ENCODE results near the gene EML6. TPM values are rescaled to one million over a fixed set of nuclear protein-coding genes. Genes with fewer than 3 reads are reported as not detected.

The EML6 gene
- total RNA-seq, 1 experiment from 2014 or later: 15.7 TPM

GRCh38 chr2:54975175-54975574 lies 251.7 kb downstream of the EML6 start:
- Histone ChIP-seq H3K9me3 (ENCODE audit: low read length) (no peaks in the 10 kb centered on the region), H2AFZ (ENCODE audit: low read length) (no peak overlapping the region), H3K9ac (ENCODE audit: low read length) (no peak overlapping the region), H3K4me3 (ENCODE audit: low read length) (no peak overlapping the region), H3K4me2 (ENCODE audit: low read length) (no peak overlapping the region), H3K79me2 (ENCODE audit: low read length) (peaks cover 87% of the 10 kb centered on the region), H3K27ac (ENCODE audit: low read length) (no peak overlapping the region), H3K36me3 (ENCODE audit: low read depth, low read length) (peaks cover 21% of the 10 kb centered on the region), H3K4me1 (ENCODE audit: insufficient read depth, low read length) (peaks cover 20% of the 10 kb centered on the region), H4K20me1 (ENCODE audit: low read length) (peaks cover 13% of the 10 kb centered on the region; the same call in 1 of the 2 replicates), H3F3A (ENCODE audit: low read length, unreplicated experiment) (no peaks in the 10 kb centered on the region), H3K9me2 (replicated peaks; ENCODE audit: low read length) (no peaks in the 10 kb centered on the region), H3K27me3 (ENCODE audit: low read length) (no peaks in the 10 kb centered on the region)
- DNase-seq (no peak), ATAC-seq (no peak)
- intact Hi-C loops (cut with micrococcal nuclease): no loop called here
- no TSS peak for BruUV-seq (replicated peaks)
- TF ChIP-seq, protein P1, sequence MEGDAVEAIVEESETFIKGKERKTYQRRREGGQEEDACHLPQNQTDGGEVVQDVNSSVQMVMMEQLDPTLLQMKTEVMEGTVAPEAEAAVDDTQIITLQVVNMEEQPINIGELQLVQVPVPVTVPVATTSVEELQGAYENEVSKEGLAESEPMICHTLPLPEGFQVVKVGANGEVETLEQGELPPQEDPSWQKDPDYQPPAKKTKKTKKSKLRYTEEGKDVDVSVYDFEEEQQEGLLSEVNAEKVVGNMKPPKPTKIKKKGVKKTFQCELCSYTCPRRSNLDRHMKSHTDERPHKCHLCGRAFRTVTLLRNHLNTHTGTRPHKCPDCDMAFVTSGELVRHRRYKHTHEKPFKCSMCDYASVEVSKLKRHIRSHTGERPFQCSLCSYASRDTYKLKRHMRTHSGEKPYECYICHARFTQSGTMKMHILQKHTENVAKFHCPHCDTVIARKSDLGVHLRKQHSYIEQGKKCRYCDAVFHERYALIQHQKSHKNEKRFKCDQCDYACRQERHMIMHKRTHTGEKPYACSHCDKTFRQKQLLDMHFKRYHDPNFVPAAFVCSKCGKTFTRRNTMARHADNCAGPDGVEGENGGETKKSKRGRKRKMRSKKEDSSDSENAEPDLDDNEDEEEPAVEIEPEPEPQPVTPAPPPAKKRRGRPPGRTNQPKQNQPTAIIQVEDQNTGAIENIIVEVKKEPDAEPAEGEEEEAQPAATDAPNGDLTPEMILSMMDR (conservative IDR thresholded peaks at IDR 0.05; ENCODE audit: low read depth, low read length): no peak
- TF ChIP-seq EZH2 (IDR thresholded peaks at IDR 0.05; ENCODE audit: low read length, unreplicated experiment): no peak
- no peak for TF ChIP-seq EZH2phosphoT487 (IDR thresholded peaks at IDR 0.05; ENCODE audit: borderline replicate concordance, low read length)
- ChIA-PET POLR2A (ENCODE audit: unreplicated experiment) (no interaction called here), CTCF (interaction anchor here (0.9 kb wide), 1 partner anchor 868 kb away, joined by 3 read pairs; no protein-coding TSS in a partner anchor)

DNA sequence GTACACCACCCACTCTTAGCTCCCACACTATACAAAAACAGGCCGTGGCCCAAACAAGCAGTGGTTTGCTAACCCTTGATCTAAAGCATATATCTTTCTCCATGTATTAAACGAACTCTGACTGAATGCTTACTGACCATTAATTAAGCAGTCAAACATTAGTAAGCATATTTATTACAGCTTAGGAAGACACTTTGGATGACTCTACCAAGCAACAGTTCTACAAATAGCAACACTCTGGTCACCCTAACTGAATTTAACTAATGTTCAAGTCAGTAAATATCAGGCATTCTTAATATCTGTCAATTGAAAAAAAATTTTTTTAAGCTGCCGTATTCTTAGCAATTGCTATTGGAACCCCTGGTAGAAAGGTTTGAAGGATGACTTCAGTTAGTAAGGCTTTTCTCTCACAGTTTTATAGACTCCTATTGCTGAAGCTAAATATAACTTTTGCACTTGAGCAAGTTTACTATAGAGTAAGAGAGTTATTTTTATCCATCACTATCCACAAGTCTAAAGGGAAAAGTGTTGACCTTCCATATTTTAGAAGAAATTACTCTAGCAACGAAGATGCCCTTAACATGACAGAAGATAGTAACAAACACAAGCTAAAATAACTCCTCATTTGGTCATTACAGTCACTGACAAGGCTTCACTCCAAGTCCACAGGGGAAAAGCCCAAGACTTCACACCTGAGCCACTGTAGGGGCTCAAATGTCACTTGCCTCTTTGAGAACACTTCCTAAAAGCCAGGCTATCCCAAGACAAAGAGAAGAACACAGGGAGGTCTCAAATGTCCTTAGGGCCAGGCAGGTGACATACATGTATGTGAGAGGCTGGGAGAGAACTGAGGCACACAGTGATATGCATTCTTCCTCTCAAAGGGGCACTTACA lies 252.4 kb downstream of the EML6 start:
- ATAC-seq: no peak
- H3K4me2 ChIP-seq (ENCODE audit: low read length): no peak overlapping the region
- no TSS peak for BruUV-seq (replicated peaks)
- H3K79me2 ChIP-seq (ENCODE audit: low read length): peaks cover 93% of the 10 kb centered on the region
- no peak overlapping the region for H3K27ac ChIP-seq (ENCODE audit: low read length)
- no peaks in the 10 kb centered on the region for H3K9me2 ChIP-seq (replicated peaks; ENCODE audit: low read length)
- H3K36me3 ChIP-seq (ENCODE audit: low read depth, low read length): peaks cover 19% of the 10 kb centered on the region
- CTCF ChIA-PET: interaction anchor here (0.9 kb wide), 1 partner anchor 869 kb away, joined by 3 read pairs; no protein-coding TSS in a partner anchor
- H3K27me3 ChIP-seq (ENCODE audit: low read length): no peaks in the 10 kb centered on the region
- H2AFZ ChIP-seq (ENCODE audit: low read length): no peak overlapping the region
- H3K9ac ChIP-seq (ENCODE audit: low read length): no peak overlapping the region
- H3K4me1 ChIP-seq (ENCODE audit: insufficient read depth, low read length): peaks cover 27% of the 10 kb centered on the region
- no peaks in the 10 kb centered on the region for H3F3A ChIP-seq (ENCODE audit: low read length, unreplicated experiment)
- POLR2A ChIA-PET (ENCODE audit: unreplicated experiment): no interaction called here
- no peaks in the 10 kb centered on the region for H3K9me3 ChIP-seq (ENCODE audit: low read length)
- no peak for DNase-seq
- peaks cover 16% of the 10 kb centered on the region; the same call in 1 of the 2 replicates for H4K20me1 ChIP-seq (ENCODE audit: low read length)
- intact Hi-C loops (cut with micrococcal nuclease): no loop called here
- no peak overlapping the region for H3K4me3 ChIP-seq (ENCODE audit: low read length)
- TF ChIP-seq EZH2phosphoT487 (IDR thresholded peaks at IDR 0.05; ENCODE audit: borderline replicate concordance, low read length) (no peak), EZH2 (IDR thresholded peaks at IDR 0.05; ENCODE audit: low read length, unreplicated experiment) (no peak)
- TF ChIP-seq, protein P1 (conservative IDR thresholded peaks at IDR 0.05; ENCODE audit: low read depth, low read length): no peak

GRCh38 chr2:54977149-54977548 lies 253.7 kb downstream of the EML6 start:
- H3K4me3 ChIP-seq (ENCODE audit: low read length): no peak overlapping the region
- H4K20me1 ChIP-seq (ENCODE audit: low read length): peaks cover 17% of the 10 kb centered on the region; the same call in 1 of the 2 replicates
- H3K9me3 ChIP-seq (ENCODE audit: low read length): no peaks in the 10 kb centered on the region
- no peak for ATAC-seq
- no peak overlapping the region for H3K27ac ChIP-seq (ENCODE audit: low read length)
- CTCF ChIA-PET: no interaction called here
- H3K9me2 ChIP-seq (replicated peaks; ENCODE audit: low read length): no peaks in the 10 kb centered on the region
- H3K27me3 ChIP-seq (ENCODE audit: low read length): no peaks in the 10 kb centered on the region
- POLR2A ChIA-PET (ENCODE audit: unreplicated experiment): interaction anchor here (0.6 to 0.7 kb wide), 4 partner anchors 18 to 174 kb away, joined by 3 read pairs; no protein-coding TSS in a partner anchor
- TF ChIP-seq EZH2phosphoT487 (IDR thresholded peaks at IDR 0.05; ENCODE audit: borderline replicate concordance, low read length): no peak
- no peak for TF ChIP-seq EZH2 (IDR thresholded peaks at IDR 0.05; ENCODE audit: low read length, unreplicated experiment)
- TF ChIP-seq, protein P1 (conservative IDR thresholded peaks at IDR 0.05; ENCODE audit: low read depth, low read length): no peak
- no peak overlapping the region for H3K4me2 ChIP-seq (ENCODE audit: low read length)
- peaks cover 93% of the 10 kb centered on the region for H3K79me2 ChIP-seq (ENCODE audit: low read length)
- H3K36me3 ChIP-seq (ENCODE audit: low read depth, low read length): peaks cover 13% of the 10 kb centered on the region
- no TSS peak for BruUV-seq (replicated peaks)
- H3F3A ChIP-seq (ENCODE audit: low read length, unreplicated experiment): no peaks in the 10 kb centered on the region
- no peak overlapping the region for H2AFZ ChIP-seq (ENCODE audit: low read length)
- DNase-seq: no peak
- intact Hi-C loops (cut with micrococcal nuclease): no loop called here
- no peak overlapping the region for H3K9ac ChIP-seq (ENCODE audit: low read length)
- H3K4me1 ChIP-seq (ENCODE audit: insufficient read depth, low read length): peaks cover 35% of the 10 kb centered on the region
